Loucy (cell line): ENCODE data around the gene ATP1B1.

Experiments
- CTCF ChIP-seq: fragments of 200-600 bp; sonication (generic); conservative IDR thresholded peaks from 2 replicates; pipeline ENCODE4 v1.5.1; 2014; ENCODE audit warnings: mild to moderate bottlenecking, antibody characterized with exemption, low read length
- EZH2phosphoT487 ChIP-seq: fragments of 200-600 bp; IDR thresholded peaks from 2 replicates; pipeline ENCODE4 v1.6.1; 2018; ENCODE audit warnings: antibody characterized with exemption, mild to moderate bottlenecking, moderate library complexity, borderline replicate concordance

- TF ChIP-seq CTCF (no peak), EZH2phosphoT487 (no peak)
Observed at GRCh38 chr1:169151338-169151837, 44.9 kb downstream of the ATP1B1 start.
